ENCODE measurements around the gene NPL. TPM values are rescaled to one million over a fixed set of nuclear protein-coding genes. Genes with fewer than 3 reads are reported as not detected.

The NPL gene
- total RNA-seq, 4 donors from 2014 or later: 4.2 to 13.2 (median 8.0) TPM

- intact Hi-C loops (cut with DNase I): no loop called here
- Histone ChIP-seq H3K27ac (no peak overlapping the region), H3K36me3 (peaks cover 63 to 78% of the 10 kb centered on the region in 2 donors), H3K9me3 (no peaks in the 10 kb centered on the region), H3K4me1 (peaks cover 0 to 7% of the 10 kb centered on the region in 2 donors), H3K27me3 (no peaks in the 10 kb centered on the region), H3K4me3 (replicated peaks in 1 of 3) (no peak overlapping the region)
- DNase-seq: no peak
- 81 to 92% methylated on average over 1 of the region's 1 CpG for WGBS, 2 donors
- TF ChIP-seq POLR2A (IDR thresholded peaks at IDR 0.05): no peak
- TF ChIP-seq CTCF (IDR thresholded peaks at IDR 0.05): no peak
These were observed 62.3 kb downstream of the NPL start for GRCh38 chr1:182851825-182852224.

GRCh38 chr1:182855911-182856310, 66.3 kb downstream of the NPL start:
- TF ChIP-seq CTCF (IDR thresholded peaks at IDR 0.05) (no peak), POLR2A (IDR thresholded peaks at IDR 0.05) (no peak)
- 78 to 80% methylated on average over 4 of the region's 4 CpGs for WGBS, 2 donors
- Histone ChIP-seq H3K27me3 (no peaks in the 10 kb centered on the region), H3K4me3 (replicated peaks in 1 of 3) (no peak overlapping the region), H3K9me3 (no peaks in the 10 kb centered on the region), H3K27ac (no peak overlapping the region), H3K4me1 (no peaks in the 10 kb centered on the region), H3K36me3 (peaks cover 91 to 96% of the 10 kb centered on the region in 2 donors)
- DNase-seq: no peak
- intact Hi-C loops (cut with DNase I): no loop called here

- no peaks in the 10 kb centered on the region for H3K4me1 ChIP-seq
- 94 to 99% methylated on average over 3 of the region's 3 CpGs for WGBS, 2 donors
- no peaks in the 10 kb centered on the region for H3K9me3 ChIP-seq
- H3K27ac ChIP-seq: no peak overlapping the region
- intact Hi-C loops (cut with DNase I): no loop called here
- no peaks in the 10 kb centered on the region for H3K27me3 ChIP-seq
- peaks cover 95 to 96% of the 10 kb centered on the region in 2 donors for H3K36me3 ChIP-seq
- no peak overlapping the region for H3K4me3 ChIP-seq (replicated peaks in 1 of 3)
- DNase-seq: no peak
- TF ChIP-seq CTCF (IDR thresholded peaks at IDR 0.05) (no peak), POLR2A (IDR thresholded peaks at IDR 0.05) (no peak)
These were observed 67.6 kb downstream of the NPL start for GRCh38 chr1:182857212-182857611.

GRCh38 chr1:182860658-182861057, 71.1 kb downstream of the NPL start:
- H3K9me3 ChIP-seq: no peaks in the 10 kb centered on the region
- H3K36me3 ChIP-seq: peaks cover 80 to 81% of the 10 kb centered on the region in 2 donors
- TF ChIP-seq CTCF (IDR thresholded peaks at IDR 0.05): no peak
- no peak for TF ChIP-seq POLR2A (IDR thresholded peaks at IDR 0.05)
- H3K4me3 ChIP-seq (replicated peaks in 1 of 3): no peak overlapping the region
- H3K27me3 ChIP-seq: no peaks in the 10 kb centered on the region
- intact Hi-C loops (cut with DNase I): no loop called here
- no peaks in the 10 kb centered on the region for H3K4me1 ChIP-seq
- DNase-seq: no peak
- WGBS, 2 donors: 82 to 83% methylated on average over 4 of the region's 4 CpGs
- no peak overlapping the region for H3K27ac ChIP-seq

GRCh38 chr1:182861994-182862393, 72.4 kb downstream of the NPL start:
- Histone ChIP-seq H3K27me3 (no peaks in the 10 kb centered on the region), H3K4me1 (no peaks in the 10 kb centered on the region), H3K9me3 (no peaks in the 10 kb centered on the region), H3K36me3 (peaks cover 81% of the 10 kb centered on the region in 2 donors), H3K4me3 (replicated peaks in 1 of 3) (no peak overlapping the region), H3K27ac (no peak overlapping the region)
- no peak for TF ChIP-seq CTCF (IDR thresholded peaks at IDR 0.05)
- no peak for TF ChIP-seq POLR2A (IDR thresholded peaks at IDR 0.05)
- intact Hi-C loops (cut with DNase I): no loop called here
- DNase-seq: no peak
- WGBS, 2 donors: 91 to 97% methylated on average over 2 of the region's 2 CpGs

Data from thyroid gland (tissue), 4 donors.